Adrenal gland (tissue), 12 donors: ENCODE measurements around the gene RASGRF2. TPM values are rescaled to one million over a fixed set of nuclear protein-coding genes. Genes with fewer than 3 reads are reported as not detected.

Experiments
- DNase-seq, 7 donors: peaks; one replicate each; pipeline ENCODE4 v3.0.0-alpha.2; 2019 to 2020
- H3K27ac ChIP-seq, 5 donors: fragments of 200-600 bp; sonication (generic) in 4 of 5; 1 replicate in 3 of 5; 2 replicates in 2 of 5; pipeline versions ENCODE4 v1.5.1 to v1.8.0; 2016 to 2020; ENCODE audit warnings: mild to moderate bottlenecking in 1 of 5
- H3K27me3 ChIP-seq: fragments of 200-600 bp; 2 replicates; pipeline ENCODE4 v1.8.0; 2021
- H3K36me3 ChIP-seq, 2 donors: fragments of 200-600 bp; replicated peaks in 1 of 2; 1 replicate in 1 of 2; 2 replicates in 1 of 2; pipeline versions ENCODE4 v1.5.1 to v1.8.0; 2018 to 2022
- H3K4me1 ChIP-seq, 2 donors: fragments of 200-600 bp; replicated peaks in 1 of 2; 1 replicate in 1 of 2; 2 replicates in 1 of 2; pipeline versions ENCODE4 v1.5.1 to v1.8.0; 2018 to 2021
- H3K4me3 ChIP-seq, 4 donors: fragments of 200-600 bp; sonication (generic) in 3 of 4; one replicate each; pipeline ENCODE4 v1.5.1; 2016 to 2018
- H3K9me3 ChIP-seq, 3 donors: fragments of 200-600 bp; sonication (generic) in 1 of 3; replicated peaks in 1 of 3; 1 replicate in 2 of 3; 2 replicates in 1 of 3; pipeline versions ENCODE4 v1.5.1 to v1.8.0; 2016 to 2021
- POLR2A ChIP-seq, 2 donors: fragments of 450-650 bp; IDR thresholded peaks; one replicate each; pipeline ENCODE4 v1.6.1; 2017; ENCODE audit warnings: antibody characterized with exemption in 2 of 2, mild to moderate bottlenecking in 2 of 2, moderate library complexity in 1 of 2
- WGBS, 4 donors: extraction: QIAGEN DNeasy Blood & Tissue Kit in 2 of 4; methylation state at CpG; one replicate each; pipeline versions ENCODE4 v1.1.5 to v1.1.7; 2013 to 2017; 5-methylcytosine and 5-hydroxymethylcytosine counted together
- intact Hi-C, 2 donors: fragments of 100-400 bp; cut with DNase I; formaldehyde crosslinking; loops; one replicate each; pipeline versions ENCODE4 v1.14.1 to v1.15.0; 2022 to 2023
- polyA plus RNA-seq, 3 donors: library from polyadenylated mRNA; stranded (reverse); fragments of 200-250 nt in 2 of 3; fragments of 350-450 nt in 1 of 3; fragmentation: Illumina TruSeq in 1 of 3; extraction: RNeasy Lipid Tissue Mini Kit (QIAGEN cat#74804) in 1 of 3; gene quantifications; one replicate each; pipeline ENCODE4 v1.2.3, GENCODE V29; 2013 to 2014
- total RNA-seq, 9 donors: library from RNA; depleted of rRNA in 4 of 9; stranded (reverse); fragments of >200 nt in 4 of 9; fragments of 120-200 nt in 1 of 9; fragmentation: NEBNext Ultra II Directional in 1 of 9; extraction: Animal tissue kit (Norgen Biotek cat#: 25700) in 1 of 9; gene quantifications; one replicate each; pipeline versions ENCODE4 v1.1.0 to v1.2.4, GENCODE V29; 2013 to 2023
- TF ChIP-seq, protein P1 (sequence below), 6 experiments: fragments of 450-650 bp in 4 of 6; fragments of 200-600 bp in 2 of 6; sonication (generic) in 1 of 6; IDR thresholded peaks; 1 replicate in 5 of 6; 2 replicates in 1 of 6; pipeline versions ENCODE4 v1.5.1 to v1.8.0; 2016 to 2021; ENCODE audit warnings: antibody characterized with exemption in 6 of 6, mild to moderate bottlenecking in 2 of 6, moderate library complexity in 1 of 6
- donor health status: healthy with polysubstance abuse.
- donor health status: Bipolar disorder and iron deficiency.
- donor health status: DM: yes; HTN: yes; CAD: no.
- donor health status: DM: no; HTN: no; CAD: no.
- donor health status: DM: no; HTN: no; CAD: no.
- donor health status: DM: yes; HTN: yes; CAD: no.

Gene RASGRF2
- total and polyA plus RNA-seq, 12 donors: 0.33 to 5.7 (median 2.4) TPM

DNA sequence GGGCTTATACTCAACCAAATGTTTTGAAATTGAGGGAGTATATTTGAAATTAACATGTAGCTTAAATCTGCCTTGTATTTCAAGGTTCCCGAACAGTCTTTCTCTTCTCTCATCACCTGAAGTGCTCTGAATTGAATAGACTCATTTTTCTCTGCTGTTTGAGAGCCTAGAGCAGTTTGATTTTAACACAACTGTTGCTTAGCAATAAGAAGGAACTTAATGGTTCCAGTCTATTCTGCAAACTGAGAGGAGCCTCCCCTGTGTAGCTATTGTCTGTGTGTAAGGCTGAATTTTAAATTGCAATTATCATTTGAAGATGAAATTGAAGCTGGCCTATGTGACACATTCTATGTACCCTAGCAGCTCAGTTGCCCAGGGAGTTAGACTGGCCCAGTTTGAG lies 185.9 kb downstream of the RASGRF2 start:
- intact Hi-C loops: no loop called here
- no peaks in the 10 kb centered on the region for H3K4me1 ChIP-seq
- no peak overlapping the region for H3K4me3 ChIP-seq
- no peak overlapping the region for H3K27ac ChIP-seq
- DNase-seq: no peak
- H3K9me3 ChIP-seq: no peaks in the 10 kb centered on the region
- no peaks in the 10 kb centered on the region for H3K27me3 ChIP-seq
- WGBS, 4 donors: 77 to 92% (median 91%) methylated on average over 1 of the region's 1 CpG
- TF ChIP-seq, protein P1, sequence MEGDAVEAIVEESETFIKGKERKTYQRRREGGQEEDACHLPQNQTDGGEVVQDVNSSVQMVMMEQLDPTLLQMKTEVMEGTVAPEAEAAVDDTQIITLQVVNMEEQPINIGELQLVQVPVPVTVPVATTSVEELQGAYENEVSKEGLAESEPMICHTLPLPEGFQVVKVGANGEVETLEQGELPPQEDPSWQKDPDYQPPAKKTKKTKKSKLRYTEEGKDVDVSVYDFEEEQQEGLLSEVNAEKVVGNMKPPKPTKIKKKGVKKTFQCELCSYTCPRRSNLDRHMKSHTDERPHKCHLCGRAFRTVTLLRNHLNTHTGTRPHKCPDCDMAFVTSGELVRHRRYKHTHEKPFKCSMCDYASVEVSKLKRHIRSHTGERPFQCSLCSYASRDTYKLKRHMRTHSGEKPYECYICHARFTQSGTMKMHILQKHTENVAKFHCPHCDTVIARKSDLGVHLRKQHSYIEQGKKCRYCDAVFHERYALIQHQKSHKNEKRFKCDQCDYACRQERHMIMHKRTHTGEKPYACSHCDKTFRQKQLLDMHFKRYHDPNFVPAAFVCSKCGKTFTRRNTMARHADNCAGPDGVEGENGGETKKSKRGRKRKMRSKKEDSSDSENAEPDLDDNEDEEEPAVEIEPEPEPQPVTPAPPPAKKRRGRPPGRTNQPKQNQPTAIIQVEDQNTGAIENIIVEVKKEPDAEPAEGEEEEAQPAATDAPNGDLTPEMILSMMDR (IDR thresholded peaks at IDR 0.05): no peak
- TF ChIP-seq POLR2A (IDR thresholded peaks at IDR 0.05): no peak
- no peaks in the 10 kb centered on the region for H3K36me3 ChIP-seq

DNA sequence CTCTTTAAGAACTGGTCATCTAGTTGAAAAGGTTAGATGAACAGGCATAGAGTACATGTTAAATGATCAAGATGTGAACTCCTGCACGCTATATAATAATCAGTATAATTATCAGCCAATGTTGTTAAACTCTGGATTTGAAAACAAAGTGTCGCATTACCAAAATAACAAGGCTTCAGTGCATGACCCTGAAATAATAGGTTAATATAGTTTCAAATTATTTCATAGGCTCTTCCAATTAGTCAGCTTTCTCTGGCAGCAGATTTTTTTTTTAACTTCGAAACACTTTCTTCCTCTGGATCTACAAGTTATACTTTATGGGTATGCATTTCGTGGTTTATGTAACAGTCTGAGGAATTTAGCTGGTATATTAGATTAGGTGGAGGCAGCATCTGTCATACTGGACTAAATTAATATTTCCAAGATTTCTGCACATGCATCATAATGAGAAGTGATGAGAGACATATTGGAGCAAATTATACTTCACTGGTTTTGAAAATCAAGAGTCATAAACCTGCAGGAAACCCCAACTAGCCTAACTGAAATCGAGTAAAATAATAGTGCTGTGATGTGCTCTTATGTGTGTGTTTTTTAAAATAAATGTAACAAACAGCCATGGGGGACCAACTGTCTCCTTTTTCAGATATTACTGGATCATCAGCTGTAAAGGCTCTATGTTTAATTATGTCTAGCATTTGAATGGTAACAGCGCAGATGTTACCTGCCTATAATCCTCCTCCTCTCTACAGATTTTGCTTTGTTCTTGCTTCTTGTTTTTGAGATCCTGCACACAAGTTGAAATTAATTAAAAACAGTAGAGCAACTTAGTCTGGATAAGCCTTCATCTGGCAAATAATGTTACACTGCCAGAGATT lies 187.1 kb downstream of the RASGRF2 start:
- H3K4me3 ChIP-seq: no peak overlapping the region
- 50 to 71% (median 62%) methylated on average over 6 of the region's 6 CpGs for WGBS, 4 donors
- TF ChIP-seq, protein P1 (IDR thresholded peaks at IDR 0.05): no peak
- TF ChIP-seq POLR2A (IDR thresholded peaks at IDR 0.05): no peak
- no peaks in the 10 kb centered on the region for H3K9me3 ChIP-seq
- intact Hi-C loops: no loop called here
- no peaks in the 10 kb centered on the region for H3K36me3 ChIP-seq
- no peak for DNase-seq
- no peaks in the 10 kb centered on the region for H3K27me3 ChIP-seq
- H3K4me1 ChIP-seq: no peaks in the 10 kb centered on the region
- H3K27ac ChIP-seq: no peak overlapping the region

DNA sequence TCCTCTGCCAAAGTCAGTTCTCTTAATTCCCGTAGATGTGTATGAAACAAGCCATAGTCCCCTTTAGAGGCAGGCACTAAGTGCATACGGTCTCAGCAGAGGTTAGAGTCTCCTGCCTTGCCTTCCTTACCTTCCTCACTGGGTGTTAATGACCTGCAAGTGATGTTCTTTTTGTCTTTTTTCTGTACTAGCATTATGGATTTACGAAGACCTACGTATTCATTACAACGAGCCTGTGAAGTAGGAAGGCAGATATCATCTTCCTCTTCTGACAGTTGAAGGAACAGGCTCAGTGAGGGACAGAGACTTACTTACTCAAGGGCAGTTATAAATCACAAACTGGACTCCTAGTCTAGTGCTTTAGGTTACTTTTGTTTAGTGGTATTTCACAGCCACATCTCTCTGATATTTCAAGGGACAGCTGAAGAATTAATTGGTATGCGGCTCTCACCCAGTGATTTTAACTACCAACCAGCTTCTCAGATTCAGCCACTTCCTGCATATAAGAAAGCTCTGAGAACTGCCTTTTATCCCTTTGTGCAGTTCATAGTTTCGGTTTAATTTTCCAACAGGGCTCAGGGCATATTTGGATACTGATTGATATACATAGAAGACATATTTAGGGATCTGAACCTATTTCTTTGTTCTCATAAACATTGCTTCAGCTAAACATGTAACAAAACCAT lies 187.9 kb downstream of the RASGRF2 start:
- intact Hi-C loops: no loop called here
- 60 to 68% (median 66%) methylated on average over 7 of the region's 7 CpGs for WGBS, 4 donors
- H3K4me3 ChIP-seq: no peak overlapping the region
- no peaks in the 10 kb centered on the region for H3K27me3 ChIP-seq
- DNase-seq: no peak
- H3K4me1 ChIP-seq: no peaks in the 10 kb centered on the region
- no peak for TF ChIP-seq POLR2A (IDR thresholded peaks at IDR 0.05)
- TF ChIP-seq, protein P1 (IDR thresholded peaks at IDR 0.05): no peak
- H3K9me3 ChIP-seq: no peaks in the 10 kb centered on the region
- no peaks in the 10 kb centered on the region for H3K36me3 ChIP-seq
- H3K27ac ChIP-seq: no peak overlapping the region

DNA sequence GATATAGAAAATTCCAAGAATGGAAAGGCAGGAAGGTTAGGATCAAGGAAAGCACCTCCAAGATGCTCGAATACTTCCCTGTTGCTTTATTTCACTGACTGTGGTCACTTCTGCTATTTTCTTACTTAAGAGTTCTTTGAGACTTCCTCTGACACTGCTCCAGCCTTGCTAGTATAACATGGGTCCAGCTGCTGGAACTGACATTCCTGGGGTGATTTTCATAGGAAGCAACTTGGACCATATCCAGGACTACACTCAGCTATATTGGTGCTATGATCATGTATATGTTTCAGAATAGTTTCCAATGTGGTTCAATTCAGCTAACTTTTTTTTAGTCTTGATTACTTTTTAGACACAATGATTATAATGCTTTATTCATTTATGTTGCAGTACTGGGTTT lies 191.4 kb downstream of the RASGRF2 start:
- peaks cover 0 to 4% (median 0%) of the 10 kb centered on the region in 3 donors for H3K9me3 ChIP-seq
- no peak overlapping the region for H3K27ac ChIP-seq
- no peak for TF ChIP-seq POLR2A (IDR thresholded peaks at IDR 0.05)
- TF ChIP-seq, protein P1 (IDR thresholded peaks at IDR 0.05): no peak
- H3K4me1 ChIP-seq: no peaks in the 10 kb centered on the region
- no peak for DNase-seq
- intact Hi-C loops: no loop called here
- 35 to 55% (median 47%) methylated on average over 1 of the region's 1 CpG for WGBS, 4 donors
- no peak overlapping the region for H3K4me3 ChIP-seq
- H3K36me3 ChIP-seq: no peaks in the 10 kb centered on the region
- H3K27me3 ChIP-seq: no peaks in the 10 kb centered on the region
